Smooth muscle cell (in vitro differentiated cells): ENCODE results near the gene UBAC2. TPM values are rescaled to one million over a fixed set of nuclear protein-coding genes. Genes with fewer than 3 reads are reported as not detected.

Experiments used
- DNase-seq: peaks from one replicate; lab custom pipeline; 2025; ENCODE audit not compliant: unreplicated experiment; lab: John Stamatoyannopoulos, UW
- H2AFZ ChIP-seq: fragments of 200-600 bp; sonication (generic); 2 replicates; pipeline ENCODE4 v1.6.0; 2016; ENCODE audit warnings: antibody characterized with exemption, low read depth, mild to moderate bottlenecking
- H3F3A ChIP-seq: fragments of 200-600 bp; sonication (generic); 2 replicates; pipeline ENCODE4 v1.6.0; 2017; ENCODE audit warnings: antibody characterized with exemption, low read depth
- H3K27ac ChIP-seq: fragments of 200-600 bp; sonication (generic); 2 replicates; pipeline ENCODE4 v1.5.1; 2016; ENCODE audit warnings: low read depth, mild to moderate bottlenecking
- H3K27me3 ChIP-seq: fragments of 200-600 bp; sonication (generic); 2 replicates; pipeline ENCODE4 v1.6.1; 2016; ENCODE audit warnings: low read depth, mild to moderate bottlenecking
- H3K36me3 ChIP-seq: fragments of 200-600 bp; sonication (generic); 2 replicates; pipeline ENCODE4 v1.5.1; 2016; ENCODE audit warnings: low read depth
- H3K4me1 ChIP-seq: fragments of 200-600 bp; sonication (generic); 2 replicates; pipeline ENCODE4 v1.5.1; 2016; ENCODE audit warnings: low read depth
- H3K4me2 ChIP-seq: fragments of 200-600 bp; sonication (generic); 2 replicates; pipeline ENCODE4 v1.6.0; 2016; ENCODE audit warnings: mild to moderate bottlenecking
- H3K4me3 ChIP-seq: fragments of 200-600 bp; sonication (generic); 2 replicates; pipeline ENCODE4 v1.5.1; 2016; ENCODE audit warnings: mild to moderate bottlenecking
- H3K79me2 ChIP-seq: fragments of 200-600 bp; sonication (generic); 2 replicates; pipeline ENCODE4 v1.6.0; 2016; ENCODE audit warnings: low read depth, mild to moderate bottlenecking
- H3K9ac ChIP-seq: fragments of 200-600 bp; sonication (generic); 2 replicates; pipeline ENCODE4 v1.6.0; 2016; ENCODE audit warnings: low read depth
- H3K9me3 ChIP-seq: fragments of 200-600 bp; sonication (generic); replicated peaks from 2 replicates; pipeline ENCODE4 v1.5.1; 2016; ENCODE audit warnings: low read depth
- H4K20me1 ChIP-seq: fragments of 200-600 bp; sonication (generic); 2 replicates; pipeline ENCODE4 v1.6.0; 2016; ENCODE audit warnings: low read depth
- WGBS: methylation state at CpG from one replicate; pipeline ENCODE4 v1.1.7; 2016; ENCODE audit warnings: low lambda C conversion rate; 5-methylcytosine and 5-hydroxymethylcytosine counted together
- polyA plus RNA-seq: library from polyadenylated mRNA; unstranded; fragments of >200 nt; fragmentation: Nextera tagmentation; extraction: Ambion mirVana; gene quantifications from 2 replicates; pipeline ENCODE4 v1.2.1, GENCODE V29; 2016
- total RNA-seq: library from RNA; depleted of rRNA; stranded (reverse); fragments of >200 nt; gene quantifications from 2 replicates; pipeline ENCODE4 v1.2.3, GENCODE V29; 2014
- TF ChIP-seq, protein P1 (sequence below): fragments of 200-600 bp; sonication (generic); IDR thresholded peaks from 2 replicates; pipeline ENCODE4 v1.5.1; 2017; ENCODE audit warnings: borderline replicate concordance, mild to moderate bottlenecking, antibody characterized with exemption; ENCODE audit not compliant: insufficient read depth, poor library complexity, severe bottlenecking

Gene UBAC2
- 58.4 and 69.9 TPM in 2 replicates for total RNA-seq
- polyA plus RNA-seq, result 74.0 and 85.3 TPM in 2 replicates

DNA sequence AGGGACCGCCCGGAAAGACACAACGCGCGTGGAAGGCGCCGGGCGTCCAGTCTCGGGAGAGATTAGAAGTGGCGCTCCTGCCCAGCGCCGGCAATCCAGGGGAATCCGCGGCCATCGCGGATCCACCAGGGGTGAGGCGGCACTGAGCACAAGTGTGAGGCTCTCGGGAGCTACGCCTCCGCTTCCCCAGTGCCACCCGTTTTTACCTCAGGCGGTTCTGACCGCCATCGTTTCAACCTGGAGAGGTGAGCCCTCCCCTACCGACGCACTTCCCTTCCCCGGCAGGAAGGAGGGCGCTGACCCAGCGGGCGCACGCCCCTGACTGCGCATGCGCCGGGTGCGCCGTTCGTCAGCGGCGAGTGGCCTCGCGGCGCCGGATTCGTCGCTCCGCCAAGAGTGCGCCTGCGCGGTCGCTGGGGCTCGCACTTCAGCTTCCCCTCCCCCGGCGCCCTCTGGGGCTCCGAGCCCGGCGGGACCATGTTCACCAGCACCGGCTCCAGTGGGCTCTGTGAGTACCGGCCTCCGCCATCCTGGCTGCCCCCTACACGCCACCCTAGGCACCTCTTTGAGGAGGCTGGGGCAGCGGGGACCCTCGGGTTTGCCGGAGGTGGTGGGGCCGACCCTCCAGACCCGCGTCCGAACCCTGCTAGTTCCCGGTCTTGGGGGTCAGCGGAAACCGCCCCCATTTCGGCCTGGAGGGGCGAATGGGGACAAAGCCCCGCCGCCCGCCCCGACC is at the start of gene UBAC2:
TSS of gene UBAC2 (plus strand) at position 423 of the 736 bp plus-strand sequence. CDS start at position 478, 55 bp downstream.
- Histone ChIP-seq H3K9me3 (no peaks in the 10 kb centered on the region), H3K4me1 (peaks cover 14% of the 10 kb centered on the region), H3K79me2 (peaks cover 35% of the 10 kb centered on the region), H3K27ac (peak within 1 kb of the TSS; percentile 90), H3K9ac (peak within 1 kb of the TSS; percentile 92), H3F3A (peaks cover 3% of the 10 kb centered on the region), H4K20me1 (peaks cover 35% of the 10 kb centered on the region), H3K4me2 (peak within 1 kb of the TSS; percentile 82), H3K27me3 (no peaks in the 10 kb centered on the region), H2AFZ (peak within 1 kb of the TSS; percentile 99), H3K36me3 (no peaks in the 10 kb centered on the region), H3K4me3 (peak within 1 kb of the TSS; percentile 83)
- peak; percentile 85 for DNase-seq
- TF ChIP-seq, protein P1, sequence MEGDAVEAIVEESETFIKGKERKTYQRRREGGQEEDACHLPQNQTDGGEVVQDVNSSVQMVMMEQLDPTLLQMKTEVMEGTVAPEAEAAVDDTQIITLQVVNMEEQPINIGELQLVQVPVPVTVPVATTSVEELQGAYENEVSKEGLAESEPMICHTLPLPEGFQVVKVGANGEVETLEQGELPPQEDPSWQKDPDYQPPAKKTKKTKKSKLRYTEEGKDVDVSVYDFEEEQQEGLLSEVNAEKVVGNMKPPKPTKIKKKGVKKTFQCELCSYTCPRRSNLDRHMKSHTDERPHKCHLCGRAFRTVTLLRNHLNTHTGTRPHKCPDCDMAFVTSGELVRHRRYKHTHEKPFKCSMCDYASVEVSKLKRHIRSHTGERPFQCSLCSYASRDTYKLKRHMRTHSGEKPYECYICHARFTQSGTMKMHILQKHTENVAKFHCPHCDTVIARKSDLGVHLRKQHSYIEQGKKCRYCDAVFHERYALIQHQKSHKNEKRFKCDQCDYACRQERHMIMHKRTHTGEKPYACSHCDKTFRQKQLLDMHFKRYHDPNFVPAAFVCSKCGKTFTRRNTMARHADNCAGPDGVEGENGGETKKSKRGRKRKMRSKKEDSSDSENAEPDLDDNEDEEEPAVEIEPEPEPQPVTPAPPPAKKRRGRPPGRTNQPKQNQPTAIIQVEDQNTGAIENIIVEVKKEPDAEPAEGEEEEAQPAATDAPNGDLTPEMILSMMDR, result no peak
- under 1% methylated on average over 72 of the region's 76 CpGs for WGBS

DNA sequence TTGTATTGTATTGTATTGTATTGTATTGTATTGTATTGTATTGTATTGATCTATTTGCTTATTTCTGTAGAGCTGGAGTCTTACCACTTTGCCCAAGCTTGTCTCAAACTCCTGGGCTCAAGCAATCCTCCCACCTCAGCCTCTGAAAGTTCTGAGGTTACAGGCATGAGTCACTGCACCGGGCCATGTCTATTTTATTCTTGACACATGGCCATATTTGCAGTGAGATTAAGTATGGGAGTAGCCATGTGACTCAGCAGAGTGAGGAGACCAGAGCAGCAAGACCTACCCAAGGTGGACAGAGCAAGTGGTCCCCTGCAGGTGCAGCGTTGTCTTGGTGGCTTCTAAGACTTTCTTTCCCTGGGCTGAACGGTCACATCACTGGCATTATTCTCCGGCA is 49.1 kb upstream of the UBAC2 start:
- H3K4me3 ChIP-seq, result no peak overlapping the region
- H3K9me3 ChIP-seq, result no peaks in the 10 kb centered on the region
- peak overlapping the region; percentile 36 for H3K9ac ChIP-seq
- WGBS, result 81% methylated on average over 4 of the region's 4 CpGs
- no peaks in the 10 kb centered on the region for H4K20me1 ChIP-seq
- no peaks in the 10 kb centered on the region for H3K27me3 ChIP-seq
- no peak overlapping the region for H2AFZ ChIP-seq
- TF ChIP-seq, protein P1, result no peak
- no peaks in the 10 kb centered on the region for H3K36me3 ChIP-seq
- H3F3A ChIP-seq, result no peaks in the 10 kb centered on the region
- H3K27ac ChIP-seq, result peak overlapping the region; percentile 78
- no peaks in the 10 kb centered on the region for H3K4me1 ChIP-seq
- DNase-seq, result no peak
- peak overlapping the region; percentile 37 for H3K4me2 ChIP-seq
- no peaks in the 10 kb centered on the region for H3K79me2 ChIP-seq

DNA sequence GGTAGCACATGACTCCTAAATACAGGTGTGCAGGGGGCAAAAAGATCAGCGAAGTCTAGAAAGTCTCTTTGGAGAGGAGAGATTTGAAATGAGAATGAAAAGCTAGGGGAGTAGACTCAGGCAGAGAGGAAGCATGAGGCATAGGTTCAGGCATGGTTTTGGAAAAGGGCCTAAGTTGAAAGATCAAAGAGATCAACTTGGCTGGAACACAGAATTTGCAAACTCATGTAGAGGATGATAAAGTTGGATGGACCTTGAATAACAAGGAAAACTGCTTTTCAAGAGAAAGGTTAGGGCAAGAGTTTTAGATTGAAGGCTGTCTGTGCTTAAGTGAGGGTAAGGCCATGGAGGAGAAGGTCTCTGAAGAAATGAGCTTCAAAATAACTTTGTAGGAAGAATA is 47.4 kb upstream of the UBAC2 start:
- Histone ChIP-seq H3K79me2 (no peaks in the 10 kb centered on the region), H3F3A (no peaks in the 10 kb centered on the region), H3K27ac (no peak overlapping the region), H4K20me1 (no peaks in the 10 kb centered on the region), H3K36me3 (no peaks in the 10 kb centered on the region), H3K9ac (no peak overlapping the region), H3K4me3 (no peak overlapping the region), H3K9me3 (no peaks in the 10 kb centered on the region), H3K4me1 (no peaks in the 10 kb centered on the region), H2AFZ (no peak overlapping the region), H3K4me2 (no peak overlapping the region), H3K27me3 (no peaks in the 10 kb centered on the region)
- TF ChIP-seq, protein P1, result no peak
- WGBS, result 97% methylated on average over 1 of the region's 1 CpG
- no peak for DNase-seq

DNA sequence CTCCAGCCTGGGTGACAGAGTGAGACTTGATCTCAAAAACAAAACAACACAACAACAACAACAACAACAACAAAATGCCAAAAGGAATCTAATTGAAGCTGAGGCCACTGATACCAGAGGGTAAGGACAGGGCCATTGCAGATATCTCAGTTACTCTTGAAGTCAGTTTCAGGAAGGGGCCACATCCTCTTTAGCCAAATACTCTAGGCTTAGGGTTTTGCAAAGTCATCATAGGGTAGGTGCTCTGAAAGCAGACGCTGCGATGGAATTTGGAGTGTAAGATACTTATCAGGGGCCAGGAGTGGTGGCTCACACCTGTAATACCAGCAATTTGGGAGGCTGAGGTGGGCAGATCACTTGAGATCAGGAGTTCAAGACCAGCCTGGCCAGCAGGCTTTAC is 46.6 kb upstream of the UBAC2 start:
- Histone ChIP-seq H3F3A (no peaks in the 10 kb centered on the region), H3K4me3 (no peak overlapping the region), H3K9ac (no peak overlapping the region), H3K4me2 (no peak overlapping the region), H4K20me1 (no peaks in the 10 kb centered on the region), H2AFZ (no peak overlapping the region), H3K27me3 (no peaks in the 10 kb centered on the region), H3K4me1 (no peaks in the 10 kb centered on the region), H3K36me3 (no peaks in the 10 kb centered on the region), H3K79me2 (no peaks in the 10 kb centered on the region), H3K9me3 (no peaks in the 10 kb centered on the region), H3K27ac (no peak overlapping the region)
- TF ChIP-seq, protein P1, result no peak
- no peak for DNase-seq
- 89% methylated on average over 2 of the region's 2 CpGs for WGBS
